Spleen (tissue), 11 donors: ENCODE results near the gene C1QTNF1. TPM values are rescaled to one million over a fixed set of nuclear protein-coding genes. Genes with fewer than 3 reads are reported as not detected.

ENCODE experiments used
- DNase-seq: peaks from one replicate; pipeline ENCODE4 v3.0.0-alpha.2; 2020
- H3K27ac ChIP-seq, 8 donors: fragments of 200-600 bp; sonication (generic) in 7 of 8; 1 replicate in 4 of 8; 2 replicates in 4 of 8; pipeline versions ENCODE4 v1.5.0 to v1.8.0; 2016 to 2021; ENCODE audit warnings: inconsistent platforms in 4 of 8, mild to moderate bottlenecking in 4 of 8, moderate library complexity in 1 of 8
- H3K27me3 ChIP-seq, 7 donors: fragments of 200-600 bp; sonication (generic) in 6 of 7; replicated peaks in 1 of 7; 1 replicate in 4 of 7; 2 replicates in 3 of 7; pipeline versions ENCODE4 v1.5.0 to v1.8.0; 2016 to 2021; ENCODE audit warnings: inconsistent platforms in 3 of 7, mild to moderate bottlenecking in 1 of 7
- H3K36me3 ChIP-seq, 6 donors: fragments of 200-600 bp; sonication (generic) in 5 of 6; 1 replicate in 4 of 6; 2 replicates in 2 of 6; pipeline versions ENCODE4 v1.5.0 to v1.8.0; 2016 to 2021; ENCODE audit warnings: inconsistent platforms in 2 of 6
- H3K4me1 ChIP-seq, 6 donors: fragments of 200-600 bp; sonication (generic) in 5 of 6; 1 replicate in 3 of 6; 2 replicates in 3 of 6; pipeline versions ENCODE4 v1.5.0 to v1.8.0; 2016 to 2021; ENCODE audit warnings: inconsistent platforms in 3 of 6
- H3K4me3 ChIP-seq, 8 donors: fragments of 200-600 bp; sonication (generic) in 7 of 8; 1 replicate in 4 of 8; 2 replicates in 4 of 8; pipeline versions ENCODE4 v1.5.0 to v1.8.0; 2016 to 2021; ENCODE audit warnings: inconsistent platforms in 4 of 8, mild to moderate bottlenecking in 4 of 8, moderate library complexity in 2 of 8
- H3K9me3 ChIP-seq, 8 donors: fragments of 200-600 bp; sonication (generic) in 7 of 8; 1 replicate in 4 of 8; 2 replicates in 4 of 8; pipeline versions ENCODE4 v1.5.0 to v1.8.0; 2016 to 2021; ENCODE audit warnings: inconsistent platforms in 4 of 8
- CTCF ChIP-seq, 11 experiments: fragments of 200-600 bp in 7 of 11; fragments of 450-650 bp in 4 of 11; sonication (generic) in 4 of 11; IDR thresholded peaks in 8 of 11; conservative IDR thresholded peaks in 3 of 11; 1 replicate in 7 of 11; 2 replicates in 4 of 11; pipeline versions ENCODE4 v1.4.0 to v1.8.0; 2016 to 2021; ENCODE audit warnings: antibody characterized with exemption in 11 of 11, inconsistent platforms in 4 of 11, mild to moderate bottlenecking in 1 of 11
- POLR2A ChIP-seq, 3 donors: fragments of 450-650 bp; IDR thresholded peaks; one replicate each; pipeline ENCODE4 v1.5.1; 2017; ENCODE audit warnings: antibody characterized with exemption in 3 of 3, mild to moderate bottlenecking in 1 of 3
- POLR2AphosphoS5 ChIP-seq, 3 donors: sonication (generic); formaldehyde crosslinking; IDR thresholded peaks; one replicate each; pipeline ENCODE4 v1.5.1; 2017; ENCODE audit warnings: antibody characterized with exemption in 3 of 3
- WGBS, 5 donors: extraction: QIAGEN DNeasy Blood & Tissue Kit in 3 of 5; methylation state at CpG; one replicate each; pipeline versions ENCODE4 v1.1.5 to v1.1.7; 2013 to 2018; 5-methylcytosine and 5-hydroxymethylcytosine counted together
- intact Hi-C: fragments of 100-400 bp; cut with DNase I; formaldehyde crosslinking; loops from one replicate; pipeline ENCODE4 v1.15.0; 2023; ENCODE audit warnings: low total_unique reads
- polyA plus RNA-seq, 3 donors: library from polyadenylated mRNA; stranded (reverse); fragments of 200-250 nt; gene quantifications; one replicate each; pipeline ENCODE4 v1.2.1, GENCODE V29; 2013
- total RNA-seq, 7 donors: library from RNA; depleted of rRNA in 3 of 7; stranded (reverse); fragments of >200 nt in 3 of 7; fragmentation: NEBNext Ultra II Directional in 4 of 7; extraction: Animal tissue kit (Norgen Biotek cat#: 25700) in 4 of 7; gene quantifications; one replicate each; pipeline versions ENCODE4 v1.1.0 to v1.2.1, GENCODE V29; 2016 to 2021
- donor health status: healthy with polysubstance abuse.
- donor health status: DM: no; HTN: no; CAD: no; lungs with moderate emphysema.
- donor health status: DM: no; HTN: no; CAD: no.
- donor health status: Bipolar disorder and iron deficiency.
- donor health status: healthy.
- donor health status: DM: no; HTN: no; CAD: no.
- donor health status: DM: yes; HTN: yes; CAD: no.

Gene C1QTNF1
- total and polyA plus RNA-seq, 10 donors = 14.7 to 101 (median 44.4) TPM

- Histone ChIP-seq H3K27ac (no peak overlapping the region), H3K9me3 (no peaks in the 10 kb centered on the region), H3K4me3 (no peak overlapping the region), H3K4me1 (peaks cover 0 to 10% (median 2%) of the 10 kb centered on the region in 6 donors), H3K36me3 (no peaks in the 10 kb centered on the region), H3K27me3 (peaks cover 0 to 6% (median 0%) of the 10 kb centered on the region in 7 donors)
- DNase-seq = peak; percentile 33
- TF ChIP-seq POLR2A (IDR thresholded peaks at IDR 0.05) = no peak
- no peak for TF ChIP-seq CTCF (IDR thresholded peaks at IDR 0.05 in 8 of 11, conservative IDR thresholded peaks at IDR 0.05 in 3 of 11)
- 79 to 82% (median 81%) methylated on average over 4 of the region's 4 CpGs for WGBS, 5 donors
- intact Hi-C loops = no loop called here
These were observed 40.1 kb downstream of the C1QTNF1 start for GRCh38 chr17:79064026-79064425.

- peak; percentile 30 for DNase-seq
- no peaks in the 10 kb centered on the region for H3K36me3 ChIP-seq
- H3K9me3 ChIP-seq = no peaks in the 10 kb centered on the region
- 41 to 45% (median 43%) methylated on average over 10 of the region's 10 CpGs for WGBS, 5 donors
- H3K27me3 ChIP-seq = no peaks in the 10 kb centered on the region
- H3K27ac ChIP-seq = no peak overlapping the region
- intact Hi-C loops = no loop called here
- peaks cover 0 to 8% (median 2%) of the 10 kb centered on the region in 6 donors for H3K4me1 ChIP-seq
- TF ChIP-seq CTCF (IDR thresholded peaks at IDR 0.05 in 8 of 11, conservative IDR thresholded peaks at IDR 0.05 in 3 of 11) (peak in 10 of 11 experiments; percentile 40 to 80 (median 60)), POLR2AphosphoS5 (IDR thresholded peaks at IDR 0.05) (no peak), POLR2A (IDR thresholded peaks at IDR 0.05) (no peak)
- no peak overlapping the region for H3K4me3 ChIP-seq
These were observed 41.2 kb downstream of the C1QTNF1 start for GRCh38 chr17:79065105-79065670.

- H3K36me3 ChIP-seq = no peaks in the 10 kb centered on the region
- H3K27ac ChIP-seq = no peak overlapping the region
- TF ChIP-seq CTCF (IDR thresholded peaks at IDR 0.05 in 8 of 11, conservative IDR thresholded peaks at IDR 0.05 in 3 of 11) = no peak
- TF ChIP-seq POLR2AphosphoS5 (IDR thresholded peaks at IDR 0.05) = no peak
- no peak for TF ChIP-seq POLR2A (IDR thresholded peaks at IDR 0.05)
- H3K27me3 ChIP-seq = no peaks in the 10 kb centered on the region
- 84 to 92% (median 89%) methylated on average over 6 of the region's 6 CpGs for WGBS, 5 donors
- peaks cover 0 to 8% (median 2%) of the 10 kb centered on the region in 6 donors for H3K4me1 ChIP-seq
- no peak overlapping the region for H3K4me3 ChIP-seq
- DNase-seq = peak; percentile 23
- H3K9me3 ChIP-seq = no peaks in the 10 kb centered on the region
- intact Hi-C loops = no loop called here
These were observed 43.0 kb downstream of the C1QTNF1 start for GRCh38 chr17:79066963-79067362.

- Histone ChIP-seq H3K36me3 (no peaks in the 10 kb centered on the region), H3K4me1 (peaks cover 0 to 17% (median 11%) of the 10 kb centered on the region in 6 donors), H3K4me3 (no peak overlapping the region), H3K27ac (no peak overlapping the region), H3K27me3 (no peaks in the 10 kb centered on the region), H3K9me3 (no peaks in the 10 kb centered on the region)
- TF ChIP-seq CTCF (IDR thresholded peaks at IDR 0.05 in 8 of 11, conservative IDR thresholded peaks at IDR 0.05 in 3 of 11) (no peak), POLR2A (IDR thresholded peaks at IDR 0.05) (no peak), POLR2AphosphoS5 (IDR thresholded peaks at IDR 0.05) (no peak)
- peak; percentile 44 for DNase-seq
- intact Hi-C loops = no loop called here
- WGBS, 5 donors = 84 to 91% (median 86%) methylated on average over 9 of the region's 9 CpGs
These were observed 46.4 kb downstream of the C1QTNF1 start for GRCh38 chr17:79070266-79070880.
